Colonic mucosa (tissue), 4 donors: Measurements from ENCODE around the gene PHF10. TPM values are rescaled to one million over a fixed set of nuclear protein-coding genes. Genes with fewer than 3 reads are reported as not detected.

ENCODE experiments used
- DNase-seq: peaks from one replicate; pipeline ENCODE4 v3.0.0-alpha.2; 2020
- H3K27ac ChIP-seq: fragments of 200-600 bp; one replicate; pipeline ENCODE4 v1.8.0; 2021
- H3K27me3 ChIP-seq: fragments of 200-600 bp; one replicate; pipeline ENCODE4 v1.8.0; 2021
- H3K36me3 ChIP-seq: fragments of 200-600 bp; one replicate; pipeline ENCODE4 v1.8.0; 2021
- H3K4me1 ChIP-seq: fragments of 200-600 bp; one replicate; pipeline ENCODE4 v1.8.0; 2021; ENCODE audit warnings: mild to moderate bottlenecking
- H3K4me3 ChIP-seq: fragments of 200-600 bp; one replicate; pipeline ENCODE4 v1.8.0; 2021
- H3K9ac ChIP-seq, 2 donors: one replicate each; pipeline ENCODE4 v1.7.0; 2013; ENCODE audit warnings: control low read depth in 2 of 2, low read depth in 2 of 2, low read length in 2 of 2
- H3K9me3 ChIP-seq: fragments of 200-600 bp; one replicate; pipeline ENCODE4 v1.8.0; 2021
- CTCF ChIP-seq: fragments of 200-600 bp; IDR thresholded peaks from one replicate; pipeline ENCODE4 v1.8.0; 2022; ENCODE audit warnings: antibody characterized with exemption, mild to moderate bottlenecking
- intact Hi-C: fragments of 100-400 bp; cut with DNase I; formaldehyde crosslinking; loops from one replicate; pipeline ENCODE4 v1.14.1; 2022
- total RNA-seq, 2 donors: library from RNA; stranded (reverse); fragmentation: NEBNext Ultra II Directional in 1 of 2; extraction: Animal tissue kit (Norgen Biotek cat#: 25700) in 1 of 2; gene quantifications; one replicate each; pipeline ENCODE4 v1.2.1, GENCODE V29; 2021
- donor health status: healthy.
- donor health status: DM: no; HTN: no; CAD: no.
- donor health status: DM: no; HTN: no; CAD: no.

The PHF10 gene
- total RNA-seq, 2 donors from 2014 or later = 37.5 to 39.6 TPM

GRCh38 chr6:169685860-169686259, 38.4 kb downstream of the PHF10 start:
- no peak for DNase-seq
- intact Hi-C loops = no loop called here
- Histone ChIP-seq H3K4me1 (no peaks in the 10 kb centered on the region), H3K9ac (no peak overlapping the region), H3K36me3 (no peaks in the 10 kb centered on the region), H3K27ac (no peak overlapping the region), H3K9me3 (no peaks in the 10 kb centered on the region), H3K4me3 (no peak overlapping the region), H3K27me3 (no peaks in the 10 kb centered on the region)
- no peak for TF ChIP-seq CTCF

GRCh38 chr6:169684056-169684455, 40.2 kb downstream of the PHF10 start:
- Histone ChIP-seq H3K36me3 (no peaks in the 10 kb centered on the region), H3K4me3 (no peak overlapping the region), H3K4me1 (no peaks in the 10 kb centered on the region), H3K27ac (no peak overlapping the region), H3K27me3 (no peaks in the 10 kb centered on the region), H3K9me3 (no peaks in the 10 kb centered on the region), H3K9ac (no peak overlapping the region)
- DNase-seq = no peak
- intact Hi-C loops = no loop called here
- no peak for TF ChIP-seq CTCF

GRCh38 chr6:169678342-169678741, 46.0 kb downstream of the PHF10 start:
- intact Hi-C loops = no loop called here
- H3K4me1 ChIP-seq = no peaks in the 10 kb centered on the region
- H3K27me3 ChIP-seq = no peaks in the 10 kb centered on the region
- H3K4me3 ChIP-seq = no peak overlapping the region
- H3K9me3 ChIP-seq = no peaks in the 10 kb centered on the region
- no peaks in the 10 kb centered on the region for H3K36me3 ChIP-seq
- H3K27ac ChIP-seq = no peak overlapping the region
- DNase-seq = no peak
- H3K9ac ChIP-seq = no peak overlapping the region
- no peak for TF ChIP-seq CTCF

GRCh38 chr6:169677096-169677495, 47.2 kb downstream of the PHF10 start:
- no peaks in the 10 kb centered on the region for H3K27me3 ChIP-seq
- H3K4me1 ChIP-seq = no peaks in the 10 kb centered on the region
- DNase-seq = no peak
- H3K9me3 ChIP-seq = no peaks in the 10 kb centered on the region
- H3K9ac ChIP-seq = no peak overlapping the region
- H3K36me3 ChIP-seq = no peaks in the 10 kb centered on the region
- H3K4me3 ChIP-seq = no peak overlapping the region
- H3K27ac ChIP-seq = no peak overlapping the region
- intact Hi-C loops = no loop called here
- TF ChIP-seq CTCF = no peak

- DNase-seq = no peak
- Histone ChIP-seq H3K27ac (no peak overlapping the region), H3K9me3 (no peaks in the 10 kb centered on the region), H3K36me3 (no peaks in the 10 kb centered on the region), H3K9ac (no peak overlapping the region), H3K27me3 (no peaks in the 10 kb centered on the region), H3K4me1 (no peaks in the 10 kb centered on the region), H3K4me3 (no peak overlapping the region)
- intact Hi-C loops = no loop called here
- TF ChIP-seq CTCF = no peak
These were observed 49.3 kb downstream of the PHF10 start for GRCh38 chr6:169675011-169675410.

GRCh38 chr6:169671563-169671962, 52.7 kb downstream of the PHF10 start:
- H3K27ac ChIP-seq = no peak overlapping the region
- H3K9ac ChIP-seq = no peak overlapping the region
- no peak for TF ChIP-seq CTCF
- H3K9me3 ChIP-seq = no peaks in the 10 kb centered on the region
- H3K4me3 ChIP-seq = no peak overlapping the region
- no peak for DNase-seq
- intact Hi-C loops = no loop called here
- H3K36me3 ChIP-seq = no peaks in the 10 kb centered on the region
- H3K4me1 ChIP-seq = no peaks in the 10 kb centered on the region
- H3K27me3 ChIP-seq = no peaks in the 10 kb centered on the region
